Activated CD8-positive, alpha-beta memory T cell treated with anti-CD3 and anti-CD28 coated beads for 36 hours (primary cell): ENCODE measurements around the gene TMPRSS5. TPM values are rescaled to one million over a fixed set of nuclear protein-coding genes. Genes with fewer than 3 reads are reported as not detected.
"Not testable (repeated sequence)": the region's sequence is repeated elsewhere in the genome, so short reads cannot be mapped to it uniquely, and the experiment has no call there.

Source experiments
- CTCF ChIA-PET: fragments of 350-600 bp; sonication (Branson Sonifier 250); formaldehyde crosslinking; loops from one replicate; lab custom pipeline; 2021; ENCODE audit warnings: antibody characterized with exemption; lab: Charles Lee
- POLR2A ChIA-PET: fragments of 350-600 bp; sonication (Branson Sonifier 250); formaldehyde crosslinking; loops from one replicate; lab custom pipeline; 2021; ENCODE audit warnings: antibody characterized with exemption; lab: Charles Lee
- total RNA-seq, 2 experiments: library from RNA; stranded (reverse); gene quantifications; one replicate each; pipeline ENCODE4 v1.2.3, GENCODE V29; 2021

The TMPRSS5 gene
- under 1 TPM; 0.25 to 0.65 TPM for total RNA-seq

GRCh38 chr11:113705871-113706655 lies at the start of gene TMPRSS5:
Gene TMPRSS5, minus strand, starts transcription at chr11:113706308. Its CDS starts 84 bp downstream, at chr11:113706224.
- ChIA-PET CTCF (no interaction called here), POLR2A (no interaction called here)

GRCh38 chr11:113752932-113753331 lies 46.8 kb upstream of the TMPRSS5 start:
- ChIA-PET CTCF (no interaction called here), POLR2A (interaction anchor here (0.5 kb wide), 1 partner anchor 17 kb away, joined by 5 read pairs; no protein-coding TSS in a partner anchor)

- ChIA-PET CTCF (interaction anchor here (0.7 kb wide), 1 partner anchor 1618 kb away, joined by 3 read pairs; no protein-coding TSS in a partner anchor), POLR2A (no interaction called here)
Measured at GRCh38 chr11:113736323-113736722, 30.2 kb upstream of the TMPRSS5 start.

- ChIA-PET POLR2A (no interaction called here), CTCF (no interaction called here)
Measured at GRCh38 chr11:113732092-113732491, 26.0 kb upstream of the TMPRSS5 start.

- ChIA-PET CTCF (no interaction called here), POLR2A (interaction anchor here (0.7 kb wide), 1 partner anchor 104 kb away, joined by 3 read pairs; no protein-coding TSS in a partner anchor)
Measured at GRCh38 chr11:113730887-113731726, 25.0 kb upstream of the TMPRSS5 start.

GRCh38 chr11:113729456-113729855 lies 23.3 kb upstream of the TMPRSS5 start:
- CTCF ChIA-PET, result no interaction called here
- POLR2A ChIA-PET, result no interaction called here

- CTCF ChIA-PET, result interaction anchor here (1.1 kb wide), 1 partner anchor 45 kb away, joined by 3 read pairs; the partner anchor contains the start of gene ZW10
Measured at GRCh38 chr11:113728814-113729213, 22.7 kb upstream of the TMPRSS5 start.

GRCh38 chr11:113725913-113726312 lies 19.8 kb upstream of the TMPRSS5 start:
- ChIA-PET POLR2A (no interaction called here), CTCF (no interaction called here)

More at GRCh38 chr11:113728814-113729213, 22.7 kb upstream of the TMPRSS5 start:
- POLR2A ChIA-PET, result no interaction called here

- CTCF ChIA-PET, result no interaction called here
- POLR2A ChIA-PET, result no interaction called here
Measured at GRCh38 chr11:113725407-113725806, 19.3 kb upstream of the TMPRSS5 start.

- ChIA-PET CTCF (no interaction called here), POLR2A (no interaction called here)
Measured at GRCh38 chr11:113724778-113725177, 18.7 kb upstream of the TMPRSS5 start.

GRCh38 chr11:113723787-113724186 lies 17.7 kb upstream of the TMPRSS5 start:
- ChIA-PET POLR2A (no interaction called here), CTCF (no interaction called here)

- ChIA-PET CTCF (no interaction called here), POLR2A (no interaction called here)
Measured at GRCh38 chr11:113722934-113723333, 16.8 kb upstream of the TMPRSS5 start.

GRCh38 chr11:113722221-113722620 lies 16.1 kb upstream of the TMPRSS5 start:
- POLR2A ChIA-PET, result no interaction called here
- CTCF ChIA-PET, result interaction anchor here (0.5 kb wide), 1 partner anchor 17 kb away, joined by 3 read pairs; no protein-coding TSS in a partner anchor

GRCh38 chr11:113721462-113722066 lies 15.5 kb upstream of the TMPRSS5 start:
- POLR2A ChIA-PET, result no interaction called here
- CTCF ChIA-PET, result interaction anchor here (0.5 kb wide), 1 partner anchor 17 kb away, joined by 3 read pairs; no protein-coding TSS in a partner anchor

GRCh38 chr11:113720478-113720877 lies 14.4 kb upstream of the TMPRSS5 start:
- CTCF ChIA-PET, POLR2A ChIA-PET: not testable (repeated sequence)

- ChIA-PET CTCF (no interaction called here), POLR2A (no interaction called here)
Measured at GRCh38 chr11:113715882-113716625, 9.9 kb upstream of the TMPRSS5 start.

GRCh38 chr11:113715273-113715672 lies 9.2 kb upstream of the TMPRSS5 start:
- POLR2A ChIA-PET, result no interaction called here
- CTCF ChIA-PET, result no interaction called here

GRCh38 chr11:113710989-113711388 lies 4.9 kb upstream of the TMPRSS5 start:
- POLR2A ChIA-PET, result no interaction called here
- CTCF ChIA-PET, result no interaction called here

GRCh38 chr11:113703551-113703950 lies 2.6 kb downstream of the TMPRSS5 start:
- CTCF ChIA-PET, result not testable (repeated sequence)

More at GRCh38 chr11:113703551-113703950, 2.6 kb downstream of the TMPRSS5 start:
- POLR2A ChIA-PET, result not testable (repeated sequence)
